GM21529 (cell line): ENCODE measurements around the gene MAG.
A peak's percentile ranks its signal among the peaks of the same experiment; 100 is the strongest.

Source experiments
- ATAC-seq: cut with Tn5 transposase; IDR thresholded peaks from one replicate; pipeline ENCODE4 v1.9.1; 2021; ENCODE audit not compliant: unreplicated experiment

The MAG gene

DNA sequence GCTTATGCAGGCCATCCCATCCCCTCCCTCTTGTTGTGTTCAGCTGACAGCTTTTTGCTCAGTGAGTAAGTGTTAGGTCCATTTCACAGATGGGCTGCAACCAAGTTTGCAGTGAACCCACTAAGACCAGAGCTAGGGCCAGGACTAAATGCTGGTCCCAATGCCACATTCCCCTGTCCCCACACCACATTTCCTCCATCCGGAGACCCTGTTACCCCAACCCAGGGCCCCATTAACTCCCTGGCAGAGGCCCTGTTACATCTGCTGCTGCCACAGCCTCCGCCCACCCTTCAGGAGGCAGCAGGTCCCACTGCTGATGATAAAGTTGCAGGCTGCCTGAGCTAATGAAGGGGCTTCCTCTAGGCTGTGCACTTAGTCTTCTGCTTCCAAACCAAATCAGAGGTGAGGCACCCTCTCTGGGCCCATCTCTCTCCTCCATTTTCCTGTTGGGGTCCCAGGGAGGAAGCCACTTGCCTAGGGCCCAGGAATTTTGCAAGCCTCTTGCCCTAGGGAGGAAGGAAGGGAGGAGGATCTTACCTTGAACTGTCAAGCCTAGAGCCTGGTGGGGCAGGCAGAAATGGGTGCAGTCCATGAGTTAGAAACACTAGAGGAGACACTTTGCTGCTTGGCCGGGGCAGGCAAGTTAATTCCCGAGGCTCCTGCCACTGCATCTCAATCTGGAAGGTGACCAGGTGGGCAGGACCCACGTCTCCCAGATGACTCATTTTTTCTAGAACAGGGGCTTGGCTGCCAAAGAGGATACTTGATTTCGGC lies 26.6 kb upstream of the MAG start:
- no peak for ATAC-seq

DNA sequence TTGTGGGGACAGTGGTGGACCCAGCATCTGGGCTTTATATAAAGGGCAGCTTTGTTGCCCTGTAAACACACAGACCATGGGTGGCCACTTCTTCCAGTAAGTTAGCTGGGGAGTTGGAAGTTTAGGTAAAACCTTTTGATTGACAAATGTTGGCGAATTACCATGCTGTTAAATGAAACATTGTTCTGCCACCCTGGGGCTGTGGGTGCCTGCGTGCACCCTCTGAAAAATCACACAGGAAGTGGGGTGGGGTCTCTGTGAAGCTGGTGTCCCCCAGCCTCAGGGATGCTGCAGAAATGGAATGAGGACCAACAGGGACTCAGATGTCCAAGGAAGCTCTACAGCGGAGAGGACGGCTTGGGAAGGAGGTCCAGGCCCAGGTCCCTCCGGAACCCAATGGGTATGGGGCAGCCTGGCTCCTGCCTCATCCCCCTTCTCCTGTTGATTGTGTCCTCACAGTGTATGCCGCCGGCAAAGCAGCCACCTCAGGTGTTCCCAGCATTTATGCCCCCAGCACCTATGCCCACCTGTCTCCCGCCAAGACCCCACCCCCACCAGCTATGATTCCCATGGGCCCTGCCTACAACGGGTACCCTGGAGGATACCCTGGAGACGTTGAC lies 26.0 kb upstream of the MAG start:
- ATAC-seq = no peak

GRCh38 chr19:35266520-35267352 lies 25.2 kb upstream of the MAG start:
- ATAC-seq = no peak

GRCh38 chr19:35267353-35267817 lies 24.6 kb upstream of the MAG start:
- no peak for ATAC-seq

- no peak for ATAC-seq
Measured at GRCh38 chr19:35267818-35268535, 24.0 kb upstream of the MAG start.

- no peak for ATAC-seq
Measured at GRCh38 chr19:35268536-35269437, 23.2 kb upstream of the MAG start, which contains the start of gene USF2. Gene USF2 (plus strand): TSS chr19:35268962. CDS start chr19:35269102, 140 bp downstream.

DNA sequence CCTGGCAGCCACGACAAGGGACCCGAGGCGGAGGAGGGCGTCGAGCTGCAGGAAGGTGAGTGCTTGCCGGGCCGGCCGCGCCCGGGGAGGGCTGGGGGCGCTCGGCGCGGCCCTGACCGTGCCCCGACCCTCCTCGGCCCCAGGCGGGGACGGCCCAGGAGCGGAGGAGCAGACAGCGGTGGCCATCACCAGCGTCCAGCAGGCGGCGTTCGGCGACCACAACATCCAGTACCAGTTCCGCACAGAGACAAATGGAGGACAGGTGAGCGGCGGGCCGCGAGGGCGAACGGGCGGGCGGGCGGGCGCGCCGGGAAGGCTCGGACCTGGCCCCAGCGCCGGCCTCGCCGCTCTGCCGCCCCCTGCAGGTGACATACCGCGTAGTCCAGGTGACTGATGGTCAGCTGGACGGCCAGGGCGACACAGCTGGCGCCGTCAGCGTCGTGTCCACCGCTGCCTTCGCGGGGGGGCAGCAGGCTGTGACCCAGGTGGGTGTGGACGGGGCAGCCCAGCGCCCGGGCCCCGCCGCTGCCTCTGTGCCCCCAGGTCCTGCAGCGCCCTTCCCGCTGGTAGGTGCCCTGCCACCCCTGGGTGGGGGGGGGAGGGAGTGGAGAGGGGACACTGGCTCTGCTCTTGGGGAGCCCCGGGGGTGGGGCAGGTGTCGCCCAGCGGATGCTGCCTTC lies 22.4 kb upstream of the MAG start:
- peak; percentile 49 for ATAC-seq

- ATAC-seq = no peak
Measured at GRCh38 chr19:35270381-35270811, 21.6 kb upstream of the MAG start.

DNA sequence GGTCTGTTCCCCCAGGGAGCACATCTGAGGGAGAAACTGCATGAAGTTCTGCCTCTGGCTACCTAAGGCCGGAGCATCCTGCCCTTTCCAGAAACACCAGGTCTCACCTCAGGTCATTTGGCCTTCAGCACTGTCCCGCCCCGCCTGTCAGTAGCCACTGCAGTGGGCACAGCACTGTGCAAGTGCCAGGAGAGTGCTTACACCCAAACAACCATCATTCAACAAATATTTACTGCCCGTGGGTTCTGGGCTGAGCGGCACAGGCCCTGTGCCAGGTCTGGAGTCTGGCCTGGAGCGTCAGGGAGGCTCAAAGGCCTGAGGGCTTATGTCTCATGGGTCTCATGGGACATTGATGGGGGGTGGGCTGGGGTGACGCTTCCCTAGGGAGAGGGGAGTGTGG lies 20.4 kb upstream of the MAG start:
- ATAC-seq = no peak

GRCh38 chr19:35272122-35272719 lies 19.7 kb upstream of the MAG start:
- ATAC-seq = no peak

DNA sequence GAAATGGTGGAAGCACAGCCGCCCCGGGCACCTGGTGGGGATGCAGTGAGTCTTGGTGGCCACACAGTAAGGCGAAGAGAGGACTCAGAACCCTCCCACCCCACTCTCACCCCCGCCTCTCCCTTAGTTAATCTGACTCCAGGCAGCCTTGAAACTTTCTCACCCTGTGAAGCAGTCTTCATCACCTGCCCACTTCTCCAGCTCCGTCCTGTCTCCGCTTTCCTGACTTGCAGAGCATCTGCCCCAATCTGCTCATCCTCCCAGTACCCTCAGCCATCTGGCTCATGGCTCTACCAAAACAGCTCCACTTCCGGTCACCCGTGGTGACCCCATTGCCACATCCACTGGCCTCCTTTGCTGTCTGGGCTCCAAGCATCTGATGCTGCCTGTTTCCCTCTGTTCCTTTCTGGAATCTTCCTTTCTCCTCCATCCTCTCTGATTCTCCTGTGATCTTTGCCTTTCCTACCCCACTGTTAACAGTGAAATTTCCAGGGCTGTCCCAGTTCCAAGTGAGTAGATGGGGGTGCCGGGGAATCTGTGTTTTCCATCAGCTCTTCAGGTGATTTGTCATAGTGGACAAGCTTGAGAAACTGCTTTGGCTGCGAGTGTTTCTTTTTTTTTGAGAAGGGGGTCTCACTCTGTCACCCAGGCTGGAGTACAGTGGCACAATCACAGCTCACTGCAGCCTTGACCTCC lies 18.9 kb upstream of the MAG start:
- no peak for ATAC-seq

DNA sequence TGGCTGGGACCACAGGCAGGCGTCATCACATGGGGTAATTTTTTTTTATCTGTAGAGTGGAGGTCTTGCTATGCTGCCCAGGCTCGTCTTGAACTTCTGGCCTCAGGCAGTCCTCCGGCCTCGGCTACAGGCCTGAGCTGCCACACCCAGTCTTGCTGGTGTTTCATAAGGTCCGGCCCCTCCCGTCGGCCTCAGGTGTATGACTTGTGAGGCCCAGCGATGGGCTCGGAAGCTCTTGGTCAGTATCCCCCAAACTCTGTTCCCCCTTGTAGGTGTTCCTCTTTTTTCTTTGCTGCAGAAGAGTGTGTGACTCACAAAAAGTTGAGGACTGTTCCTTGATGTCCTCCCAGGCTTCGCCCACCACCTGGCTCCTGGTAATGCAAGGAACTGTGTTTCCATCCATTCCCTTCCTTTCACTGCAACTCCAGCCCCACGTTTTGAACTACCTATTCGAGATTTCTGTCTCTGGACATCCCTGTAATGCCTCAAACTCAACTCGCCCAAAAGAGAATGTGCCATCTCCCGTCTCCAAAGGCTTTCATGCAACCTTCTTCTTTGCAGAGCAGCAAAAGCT lies 18.2 kb upstream of the MAG start:
- no peak for ATAC-seq

DNA sequence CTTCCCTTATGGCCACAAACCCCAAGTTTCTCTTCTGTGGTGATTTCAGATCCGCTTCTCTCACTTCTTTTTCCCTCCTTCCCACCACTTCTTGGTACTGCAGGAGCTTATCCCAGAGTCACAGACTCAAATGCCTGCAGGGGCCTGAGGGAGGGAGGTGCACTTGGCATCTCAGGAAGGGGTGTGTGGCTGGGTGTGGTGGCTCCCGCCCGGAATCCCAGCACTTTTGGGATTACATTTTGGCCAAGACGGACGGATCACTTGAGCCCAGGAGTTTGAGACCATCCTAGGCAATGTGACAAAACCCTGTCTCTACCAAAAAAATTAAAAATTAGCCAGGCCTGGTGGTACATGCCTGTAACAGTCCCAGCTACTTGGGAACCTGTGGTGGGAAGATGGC lies 17.6 kb upstream of the MAG start:
- ATAC-seq = no peak

DNA sequence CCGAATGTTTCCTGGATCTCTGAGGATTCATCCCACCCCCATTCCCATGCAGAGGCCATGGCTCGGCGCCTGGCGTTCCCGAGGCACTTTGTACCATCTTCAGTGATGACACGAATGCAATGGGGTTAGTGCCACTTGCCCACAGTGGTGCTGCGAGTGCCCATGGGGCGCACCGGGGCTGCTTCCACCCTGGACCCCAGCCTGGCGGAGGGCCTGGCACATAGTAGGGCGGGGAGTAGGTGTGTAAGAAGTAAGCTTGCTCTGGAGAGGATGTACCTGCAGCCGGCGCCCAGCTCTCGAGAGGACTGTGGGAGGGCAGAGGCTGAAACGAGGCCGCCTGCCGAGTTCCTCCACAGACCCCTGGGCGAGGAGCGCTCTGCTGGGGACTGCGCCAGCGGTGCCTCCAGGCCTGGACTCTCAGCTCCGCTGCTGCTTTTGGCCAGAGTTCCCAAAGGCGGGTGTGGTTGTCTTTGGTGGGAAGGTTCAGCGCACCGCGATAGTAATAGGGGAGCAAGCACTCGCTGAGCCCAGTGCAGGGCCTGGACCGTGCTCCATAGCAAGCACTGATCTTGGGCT lies 15.2 kb upstream of the MAG start:
- ATAC-seq = no peak

- no peak for ATAC-seq
Measured at GRCh38 chr19:35278578-35279284, 13.2 kb upstream of the MAG start.

DNA sequence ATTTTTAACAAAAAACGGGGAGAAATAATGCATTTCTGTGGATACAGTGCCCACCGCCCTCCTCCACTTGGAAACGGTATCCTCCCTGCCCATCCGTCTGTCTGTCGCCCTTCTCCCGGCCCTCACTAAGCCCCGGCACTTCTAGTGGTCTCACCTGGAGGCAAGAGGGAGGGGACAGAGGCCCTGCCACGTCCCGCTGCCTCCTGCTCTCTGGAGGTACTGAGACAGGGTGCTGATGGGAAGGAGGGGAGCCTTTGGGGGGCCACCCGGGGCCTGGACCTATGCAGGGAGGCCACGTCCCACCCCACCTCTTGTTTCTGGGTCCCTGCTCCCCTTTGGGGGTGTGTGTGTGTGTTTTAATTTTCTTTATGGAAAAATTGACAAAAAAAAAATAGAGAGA lies 12.6 kb upstream of the MAG start:
- ATAC-seq = no peak
